HG02973 (cell line): ENCODE data around the gene IRX6.

ENCODE experiments used
- ATAC-seq: cut with Tn5 transposase; IDR thresholded peaks from one replicate; pipeline ENCODE4 v1.9.1; 2021; ENCODE audit warnings: moderate library complexity; ENCODE audit not compliant: unreplicated experiment

The IRX6 gene

DNA sequence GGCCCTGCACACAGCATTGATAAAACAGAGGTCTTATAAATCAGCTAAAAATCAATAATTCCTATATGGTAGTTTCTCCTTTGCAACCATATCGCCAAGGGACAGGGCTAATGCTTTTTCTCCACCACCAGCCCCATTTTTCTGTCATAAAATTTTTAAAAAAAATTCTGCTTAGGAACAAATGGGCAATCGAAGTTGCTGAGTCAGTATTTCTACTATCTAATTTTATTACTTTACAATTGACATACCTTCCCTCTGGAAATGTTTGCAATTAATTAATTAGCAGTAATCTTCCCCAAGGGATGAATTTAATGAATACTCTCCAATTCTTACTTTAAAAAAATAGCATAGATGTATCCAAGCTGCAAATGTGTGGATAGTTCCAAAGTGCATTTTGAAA lies 1.7 kb upstream of the IRX6 start:
- ATAC-seq, result no peak

DNA sequence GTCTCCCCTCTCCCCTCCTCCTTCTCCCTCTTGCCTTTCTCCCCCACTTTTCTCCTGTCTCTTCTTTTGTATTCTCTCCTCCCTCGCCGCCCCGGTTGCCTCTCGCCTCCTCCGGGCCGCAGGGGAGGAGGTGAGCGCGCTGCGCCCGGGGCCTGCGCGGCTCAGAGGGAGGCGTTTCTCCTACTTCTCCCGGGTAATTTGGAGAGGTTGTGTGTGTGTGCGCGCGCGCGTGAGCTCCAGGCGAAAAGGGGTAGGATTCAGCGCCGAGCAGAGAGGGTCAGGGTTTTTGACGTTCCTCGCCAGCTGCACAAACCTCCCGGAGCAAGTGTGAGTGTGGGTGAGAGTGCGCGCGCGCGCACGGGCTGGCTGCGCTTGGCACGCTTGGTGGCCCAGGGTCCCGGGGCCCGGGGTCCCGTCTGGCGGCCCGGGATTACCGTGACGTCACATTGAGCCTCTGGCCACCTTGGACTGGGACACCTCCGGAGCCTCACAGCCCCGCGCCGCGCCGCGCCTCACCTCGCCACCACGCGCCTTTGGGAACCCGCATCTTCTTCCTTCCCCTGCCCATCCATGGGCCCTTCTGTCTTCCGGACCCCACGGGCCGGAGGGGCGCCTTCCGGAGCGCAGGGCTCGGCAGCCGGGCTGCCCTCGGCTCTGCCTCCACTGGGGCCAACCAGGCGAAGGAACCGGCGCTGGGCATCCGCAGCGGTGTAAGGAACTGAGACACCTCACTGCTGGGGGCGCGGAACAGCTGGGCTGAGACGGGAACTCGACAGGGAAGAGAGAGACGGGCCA lies 479 bp downstream of the IRX6 start:
- ATAC-seq, result no peak

DNA sequence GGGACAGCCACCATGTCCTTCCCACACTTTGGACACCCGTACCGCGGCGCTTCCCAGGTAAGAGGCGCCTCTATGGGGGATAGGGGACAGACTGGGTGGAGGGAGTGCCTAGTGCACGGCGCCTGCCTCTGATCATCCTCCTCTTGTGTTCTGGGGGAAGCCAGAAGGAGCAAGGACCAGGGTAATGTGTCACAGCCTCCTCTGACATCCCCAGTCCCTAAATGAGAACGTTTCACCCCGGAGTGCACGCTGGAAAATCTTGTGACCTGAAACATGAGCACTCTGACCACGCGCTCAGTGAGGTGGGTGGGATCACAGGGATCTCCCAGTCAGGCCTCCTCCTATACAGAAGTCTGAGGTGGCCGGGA lies 1.1 kb downstream of the IRX6 start:
- no peak for ATAC-seq

DNA sequence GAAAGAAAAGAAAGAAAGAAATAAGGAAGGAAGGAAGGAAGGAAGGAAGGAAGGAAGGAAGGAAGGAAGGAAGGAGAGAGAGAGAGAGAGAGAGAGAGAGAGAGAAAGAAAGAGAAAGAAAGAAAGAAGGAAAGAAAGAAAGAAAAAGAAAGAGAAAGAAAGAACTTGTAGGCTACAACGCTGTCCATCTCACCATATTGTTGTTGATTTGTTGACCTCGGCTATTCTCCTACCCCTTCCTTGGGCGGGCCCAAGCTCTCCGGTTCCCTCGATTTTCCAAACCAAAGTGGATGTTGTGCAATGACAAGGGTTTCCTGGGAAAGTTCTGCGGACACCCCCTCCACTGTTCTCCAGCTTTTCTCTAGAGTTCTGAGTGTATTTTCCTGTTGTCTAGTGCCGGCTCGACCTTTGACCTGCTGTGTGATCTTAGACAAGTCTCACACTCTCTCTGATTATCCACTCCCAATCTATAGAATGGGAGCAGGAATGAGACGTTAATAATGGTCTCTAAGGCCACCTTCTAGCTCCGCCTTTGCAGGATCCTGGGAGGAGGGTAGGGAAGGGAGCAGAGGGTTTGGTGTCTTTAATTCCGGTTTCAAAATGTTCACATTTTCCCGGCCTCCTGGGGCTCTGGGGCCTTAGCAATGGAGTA lies 1.6 kb downstream of the IRX6 start:
- no peak for ATAC-seq

DNA sequence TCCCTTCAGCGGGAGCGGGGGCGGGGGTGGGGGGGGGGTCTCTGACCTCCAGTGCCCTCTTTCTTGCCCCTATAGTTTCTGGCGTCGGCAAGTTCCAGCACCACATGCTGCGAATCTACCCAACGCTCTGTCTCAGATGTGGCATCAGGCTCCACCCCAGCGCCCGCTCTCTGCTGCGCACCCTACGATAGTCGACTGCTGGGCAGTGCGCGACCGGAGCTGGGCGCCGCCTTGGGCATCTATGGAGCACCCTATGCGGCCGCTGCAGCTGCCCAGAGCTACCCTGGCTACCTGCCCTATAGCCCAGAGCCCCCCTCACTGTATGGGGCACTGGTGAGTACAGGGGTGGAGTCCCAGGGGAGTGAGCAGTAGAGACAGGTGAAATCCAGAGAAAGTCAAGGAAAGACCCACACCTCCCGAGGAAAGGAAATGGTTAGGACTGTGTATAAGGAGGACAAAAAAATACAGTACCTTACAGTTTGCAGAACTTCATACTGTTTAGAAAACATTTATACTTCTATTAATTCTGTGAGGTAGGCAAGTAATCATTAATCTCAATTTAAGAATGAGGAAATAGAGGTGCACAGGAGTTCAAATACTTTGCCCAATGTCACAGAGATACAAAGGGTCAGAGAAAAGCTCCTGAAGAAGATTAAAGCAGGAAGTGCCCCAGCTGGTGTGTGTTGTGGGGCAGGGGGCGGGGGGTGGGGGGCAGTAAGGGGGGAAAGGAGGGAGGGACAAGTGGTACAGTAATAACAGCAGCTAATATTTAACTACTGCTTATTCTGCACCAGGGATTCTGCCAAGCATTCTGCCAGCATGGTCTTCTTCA lies 2.5 kb downstream of the IRX6 start:
- no peak for ATAC-seq

DNA sequence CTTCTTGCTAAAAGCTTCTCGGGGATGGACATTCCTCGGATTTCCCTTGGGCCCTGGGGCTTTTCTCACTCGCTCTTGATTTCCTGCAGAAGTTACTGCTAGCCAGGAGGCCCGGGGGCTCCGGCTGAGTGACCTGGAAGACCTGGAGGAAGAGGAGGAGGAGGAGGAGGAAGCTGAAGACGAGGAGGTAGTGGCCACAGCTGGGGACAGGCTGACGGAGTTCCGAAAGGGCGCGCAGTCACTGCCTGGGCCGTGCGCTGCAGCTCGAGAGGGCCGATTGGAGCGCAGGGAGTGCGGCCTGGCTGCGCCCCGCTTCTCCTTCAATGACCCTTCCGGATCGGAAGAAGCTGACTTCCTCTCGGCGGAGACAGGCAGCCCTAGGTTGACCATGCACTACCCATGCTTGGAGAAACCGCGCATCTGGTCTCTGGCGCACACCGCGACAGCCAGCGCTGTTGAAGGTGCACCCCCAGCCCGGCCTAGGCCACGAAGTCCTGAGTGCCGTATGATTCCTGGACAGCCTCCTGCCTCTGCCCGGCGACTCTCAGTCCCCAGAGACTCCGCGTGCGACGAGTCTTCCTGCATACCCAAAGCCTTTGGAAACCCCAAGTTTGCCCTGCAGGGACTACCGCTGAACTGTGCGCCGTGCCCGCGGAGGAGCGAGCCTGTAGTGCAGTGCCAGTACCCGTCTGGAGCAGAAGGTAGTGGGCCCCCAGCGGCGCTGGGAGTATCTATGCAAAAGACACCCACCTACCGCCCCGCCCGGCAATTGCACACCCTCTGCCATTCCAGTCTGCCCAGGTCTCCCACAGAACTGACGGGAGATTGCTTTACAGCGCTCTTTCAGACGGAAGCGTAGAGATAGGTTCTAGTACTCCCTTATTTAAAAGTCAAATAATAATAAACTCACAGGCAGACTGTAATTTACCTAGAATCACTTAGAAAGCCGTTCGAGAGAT lies 4.9 kb downstream of the IRX6 start:
- no peak for ATAC-seq

DNA sequence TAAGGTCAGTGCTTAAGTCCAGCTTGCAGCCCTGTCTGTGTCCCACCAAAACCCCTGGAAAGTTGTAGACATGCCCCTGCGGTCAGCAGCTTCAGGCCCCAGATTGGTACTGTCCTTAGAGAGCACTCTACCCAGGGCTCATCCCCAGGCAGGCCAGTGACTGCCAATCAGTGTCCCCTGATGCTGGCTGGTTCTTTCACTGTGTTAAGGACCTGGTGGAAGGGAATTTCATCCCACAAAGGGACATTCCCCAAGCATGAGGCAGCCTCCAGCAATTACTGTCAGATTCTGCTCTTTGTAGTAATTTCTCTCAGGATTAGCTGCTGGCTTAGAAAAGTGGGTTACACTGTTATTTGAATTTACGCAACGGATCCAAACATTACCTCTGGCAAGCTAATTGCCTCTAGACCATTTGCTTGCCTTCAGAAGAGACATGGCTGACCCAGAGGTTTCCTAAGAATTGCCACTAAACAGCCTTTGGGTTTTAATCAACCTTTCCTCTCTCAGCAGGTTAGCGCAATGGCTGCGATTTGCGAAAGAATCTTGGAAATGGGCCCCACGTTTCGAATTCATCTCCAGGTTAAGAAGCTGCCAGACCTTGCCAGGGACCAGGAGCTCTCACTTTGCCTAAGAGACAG lies 5.9 kb downstream of the IRX6 start:
- ATAC-seq, result no peak

DNA sequence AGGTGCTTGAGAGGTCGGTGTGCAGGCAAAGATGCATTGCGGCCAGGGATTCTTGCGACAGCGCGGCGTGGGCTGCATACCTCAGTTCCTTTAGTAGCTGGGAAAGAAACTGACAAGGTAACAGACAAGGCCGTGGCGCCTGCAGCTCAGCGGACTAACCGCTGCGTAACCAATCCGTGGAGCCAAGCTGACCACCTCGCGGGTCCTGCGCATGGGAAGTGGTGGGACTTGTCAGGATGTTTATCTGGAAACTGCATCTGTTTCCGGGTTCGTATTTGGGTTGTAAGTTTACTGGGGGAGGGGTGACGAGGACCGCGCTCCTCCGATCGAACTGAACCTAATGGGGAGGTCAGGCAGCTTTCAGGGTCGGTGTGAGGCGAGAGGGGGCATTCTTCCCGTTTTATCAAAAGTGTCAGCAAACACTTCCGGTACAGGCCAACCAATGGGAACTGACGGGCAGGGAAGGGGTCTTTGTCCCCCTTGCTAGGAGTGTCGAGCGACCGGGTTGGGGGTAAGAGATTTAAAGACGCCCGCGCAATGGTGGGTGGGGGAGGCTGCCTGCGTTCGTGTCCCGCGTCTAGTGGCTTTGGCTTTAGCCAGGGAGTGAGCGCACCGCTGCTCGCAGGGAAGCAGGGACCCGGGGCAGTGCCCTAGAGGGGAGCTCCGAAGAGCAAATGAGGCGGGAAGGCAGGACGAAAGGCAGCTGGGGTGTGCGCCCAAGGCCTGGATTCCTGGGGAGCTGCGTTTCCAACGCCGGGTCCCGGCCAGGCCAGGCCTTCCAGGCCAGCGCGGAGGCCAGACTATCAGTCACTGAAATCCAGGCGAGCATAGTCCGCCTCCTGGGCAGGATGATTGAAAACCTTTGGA lies 7.0 kb downstream of the IRX6 start:
- ATAC-seq, result no peak

DNA sequence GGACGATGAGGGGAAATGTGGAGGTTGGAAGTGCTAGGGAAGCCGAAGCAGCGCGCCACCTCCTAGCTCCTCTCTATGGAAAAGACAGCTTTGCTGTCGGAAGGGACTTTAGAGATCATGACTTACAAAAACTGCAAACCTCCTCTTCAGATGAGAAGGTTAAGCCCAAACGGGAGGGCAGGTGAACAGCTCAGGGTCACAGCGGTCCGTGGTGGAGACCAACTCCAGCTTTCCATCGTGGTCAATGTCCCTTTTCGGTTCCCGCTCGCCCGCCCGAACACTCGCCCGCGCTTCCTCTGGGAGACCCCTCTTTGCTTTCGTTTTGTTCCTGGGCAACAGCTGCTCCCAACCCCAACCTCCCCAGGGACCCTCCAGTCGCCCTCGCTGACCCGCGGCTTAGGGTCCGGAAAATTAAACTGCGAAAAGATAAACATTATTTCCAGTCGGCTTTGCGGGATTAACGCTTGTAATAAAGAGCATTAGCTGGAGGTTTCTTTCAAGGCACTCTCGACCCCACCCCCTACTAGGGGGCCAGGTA lies 7.7 kb downstream of the IRX6 start:
- no peak for ATAC-seq

DNA sequence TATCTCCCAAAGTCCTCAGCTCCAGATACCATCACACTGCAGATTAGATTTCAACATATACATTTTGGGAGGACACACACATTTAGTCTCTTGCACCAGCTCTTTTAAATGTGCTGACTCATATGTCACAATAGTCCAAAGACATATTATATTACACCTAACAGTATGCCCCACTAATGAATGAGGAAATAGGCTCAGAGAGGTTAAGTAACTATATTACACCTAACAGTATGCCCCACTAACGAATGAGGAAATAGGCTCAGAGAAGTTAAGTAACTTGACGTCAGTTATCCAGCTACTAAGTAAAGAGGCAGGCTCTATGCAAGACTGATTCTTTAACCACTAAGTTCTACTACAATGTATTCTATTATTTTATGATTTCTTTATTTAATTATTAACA lies 9.7 kb downstream of the IRX6 start:
- no peak for ATAC-seq

DNA sequence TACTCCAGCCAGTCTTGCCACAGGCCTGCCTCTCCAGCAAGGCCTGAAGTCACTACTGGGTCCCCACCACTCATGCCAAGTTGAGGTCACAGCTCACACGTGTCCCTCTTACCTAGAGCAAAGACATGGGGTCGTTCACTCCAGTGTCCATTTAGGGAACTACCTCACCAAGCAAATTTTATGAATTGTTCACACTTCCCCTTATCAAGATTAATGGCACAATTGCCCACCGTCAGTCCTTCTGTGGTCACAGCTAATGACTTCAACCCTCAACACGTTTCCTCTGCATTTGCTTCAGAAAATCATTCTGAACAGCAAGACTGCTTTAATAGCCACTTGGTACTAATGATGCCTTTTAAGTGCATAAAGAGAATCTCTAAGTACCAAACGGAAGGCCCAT lies 14.6 kb downstream of the IRX6 start:
- ATAC-seq, result no peak

DNA sequence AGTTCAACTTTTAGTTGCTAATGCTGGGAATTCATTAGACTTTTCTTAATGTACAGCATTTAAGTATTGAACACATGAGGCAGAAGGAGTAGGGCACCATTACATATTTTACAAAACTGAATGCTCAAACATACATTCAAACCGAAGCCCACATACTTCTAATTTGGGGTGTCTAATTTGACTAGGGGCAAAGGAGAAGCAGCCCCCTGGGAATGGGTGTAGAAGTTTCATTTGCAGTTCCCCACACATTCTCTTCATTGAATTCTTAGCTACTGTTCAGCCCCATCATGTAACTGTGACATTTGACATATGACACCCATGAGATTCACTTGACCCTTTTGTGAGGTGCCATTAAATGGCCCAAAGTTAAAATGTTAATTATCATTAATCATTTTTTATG lies 16.4 kb downstream of the IRX6 start:
- no peak for ATAC-seq

DNA sequence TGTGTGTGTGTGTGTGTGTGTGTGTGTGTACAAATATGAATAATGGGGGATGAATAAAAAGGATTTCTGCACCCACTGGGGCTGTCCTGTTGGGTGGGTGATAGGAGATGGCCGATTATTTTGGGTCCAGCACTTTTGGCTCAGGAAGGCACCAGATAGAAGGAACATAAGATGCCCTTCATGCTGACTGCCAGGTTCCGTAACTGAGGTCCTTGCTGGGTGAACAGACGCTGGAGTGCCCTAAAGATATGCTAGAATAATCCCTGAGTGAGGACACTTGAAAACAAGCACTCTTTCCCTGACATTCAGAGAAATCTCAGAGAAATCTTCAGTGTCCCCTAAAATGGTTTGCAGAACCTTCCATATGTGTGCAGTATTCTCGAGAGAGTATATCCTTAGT lies 17.7 kb downstream of the IRX6 start:
- no peak for ATAC-seq

DNA sequence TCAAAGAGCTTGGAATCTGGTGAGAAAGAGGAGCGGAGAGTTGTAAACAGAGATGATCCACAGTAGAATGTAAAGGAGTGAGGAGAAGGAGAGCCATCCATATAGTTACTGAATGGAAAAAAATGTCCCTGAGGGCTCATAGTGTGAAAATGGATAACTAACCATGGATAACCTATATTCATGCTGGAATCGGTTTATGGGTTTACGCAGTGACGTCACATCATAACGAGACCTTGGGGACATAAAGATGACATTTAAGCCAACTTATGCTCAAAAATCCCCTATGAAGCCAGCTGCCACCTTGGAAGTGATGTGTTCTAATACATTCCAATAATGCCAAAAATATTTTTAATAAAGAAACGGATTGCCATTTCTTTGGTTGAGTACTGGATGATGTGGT lies 22.5 kb downstream of the IRX6 start:
- no peak for ATAC-seq

DNA sequence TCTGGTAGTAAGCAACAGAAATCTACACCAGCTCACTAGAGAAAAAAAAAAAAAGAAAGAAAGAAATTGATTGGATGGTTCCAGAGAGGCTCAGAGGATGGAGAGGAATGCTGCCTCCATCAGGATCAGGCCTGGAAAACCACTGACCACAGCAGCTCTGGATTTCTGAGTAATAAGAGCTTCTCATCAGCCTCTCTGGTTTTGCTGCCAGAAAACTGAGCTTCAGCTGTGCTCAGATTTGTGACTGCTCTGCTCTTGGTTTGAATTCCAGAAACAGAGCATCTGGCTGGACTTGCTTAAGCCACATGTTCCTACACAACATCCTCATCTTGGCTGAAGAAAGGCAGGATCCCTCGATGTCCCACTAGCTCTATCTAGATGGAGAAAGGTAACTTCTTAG lies 25.9 kb downstream of the IRX6 start:
- no peak for ATAC-seq

DNA sequence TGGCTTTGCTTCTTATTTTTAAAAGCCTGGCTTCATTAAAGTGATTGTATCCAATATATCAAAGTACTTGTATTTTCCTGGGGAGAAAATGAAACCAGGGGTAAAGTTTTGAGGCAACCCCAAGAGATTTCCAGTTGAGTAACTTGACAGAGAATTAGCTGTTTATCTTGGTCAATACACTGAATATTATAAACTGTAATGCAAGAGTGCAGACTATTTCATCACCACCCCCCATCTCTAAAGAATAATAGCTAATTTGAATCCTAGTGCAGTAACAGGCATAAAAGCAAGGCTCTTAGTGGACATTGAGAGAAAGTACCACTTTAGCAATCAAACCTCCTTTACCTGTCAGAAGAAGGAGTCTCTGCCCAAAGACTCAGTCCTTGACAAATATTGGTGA lies 27.0 kb downstream of the IRX6 start:
- ATAC-seq, result no peak

DNA sequence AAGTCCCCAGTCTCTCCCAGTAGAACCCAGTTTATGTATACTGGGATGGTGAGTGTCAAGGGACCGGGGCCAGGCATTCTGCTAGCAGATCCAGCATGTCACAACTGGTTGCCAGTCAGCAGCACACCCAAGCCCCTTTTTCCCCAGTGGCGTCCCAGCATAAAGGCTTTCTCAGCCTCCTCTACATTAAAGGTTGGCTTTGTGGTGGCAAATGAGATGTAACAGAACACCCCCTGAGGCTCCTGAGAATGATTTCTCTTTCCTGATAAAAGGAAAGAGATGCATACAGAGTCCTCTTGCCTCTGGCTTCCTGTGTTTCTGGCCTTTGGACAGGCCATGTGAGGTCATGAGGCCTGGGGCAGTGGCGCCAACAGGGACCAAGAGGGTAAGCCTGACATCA lies 27.9 kb downstream of the IRX6 start:
- ATAC-seq, result no peak

DNA sequence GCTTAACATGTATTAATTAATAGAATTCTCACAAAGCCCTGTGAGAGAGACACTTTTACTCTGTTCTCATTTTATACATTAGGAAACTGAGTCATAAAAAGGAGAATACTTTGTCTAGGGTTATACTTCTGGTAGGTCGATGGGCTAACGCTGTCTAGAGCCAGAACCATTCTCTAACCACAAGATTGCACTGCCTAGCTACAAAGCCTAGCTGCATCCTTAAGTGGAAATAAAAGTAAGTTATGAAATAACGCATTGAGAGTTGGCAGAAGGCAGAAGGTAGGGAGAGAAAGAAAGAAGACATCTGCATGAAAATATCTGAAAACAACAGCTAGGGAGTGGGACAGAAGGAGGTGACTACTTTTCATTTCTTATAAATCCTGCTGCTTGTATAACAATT lies 33.2 kb downstream of the IRX6 start:
- ATAC-seq, result no peak

DNA sequence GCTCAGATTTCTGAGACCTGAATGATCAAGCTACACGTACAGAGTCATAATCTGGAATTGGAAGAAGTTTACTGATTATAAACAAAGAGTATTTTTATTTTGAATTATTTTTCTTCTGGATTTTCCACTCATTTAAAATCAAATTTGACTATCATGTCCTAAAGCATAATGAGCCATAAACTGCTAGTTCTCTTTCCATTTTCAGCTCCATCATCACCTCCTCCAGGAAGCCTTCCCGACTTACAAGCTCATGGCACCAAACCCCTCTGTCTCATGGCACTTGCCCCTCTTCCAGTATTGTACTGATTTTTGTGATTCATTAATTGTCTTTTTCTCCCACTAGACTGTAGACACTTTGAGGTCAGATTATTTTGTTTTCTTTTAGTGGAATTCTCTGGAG lies 35.9 kb downstream of the IRX6 start:
- ATAC-seq, result no peak
